ENCODE measurements around the gene SIPA1.
A peak's percentile ranks its signal among the peaks of the same experiment; 100 is the strongest.

Gene SIPA1

DNA sequence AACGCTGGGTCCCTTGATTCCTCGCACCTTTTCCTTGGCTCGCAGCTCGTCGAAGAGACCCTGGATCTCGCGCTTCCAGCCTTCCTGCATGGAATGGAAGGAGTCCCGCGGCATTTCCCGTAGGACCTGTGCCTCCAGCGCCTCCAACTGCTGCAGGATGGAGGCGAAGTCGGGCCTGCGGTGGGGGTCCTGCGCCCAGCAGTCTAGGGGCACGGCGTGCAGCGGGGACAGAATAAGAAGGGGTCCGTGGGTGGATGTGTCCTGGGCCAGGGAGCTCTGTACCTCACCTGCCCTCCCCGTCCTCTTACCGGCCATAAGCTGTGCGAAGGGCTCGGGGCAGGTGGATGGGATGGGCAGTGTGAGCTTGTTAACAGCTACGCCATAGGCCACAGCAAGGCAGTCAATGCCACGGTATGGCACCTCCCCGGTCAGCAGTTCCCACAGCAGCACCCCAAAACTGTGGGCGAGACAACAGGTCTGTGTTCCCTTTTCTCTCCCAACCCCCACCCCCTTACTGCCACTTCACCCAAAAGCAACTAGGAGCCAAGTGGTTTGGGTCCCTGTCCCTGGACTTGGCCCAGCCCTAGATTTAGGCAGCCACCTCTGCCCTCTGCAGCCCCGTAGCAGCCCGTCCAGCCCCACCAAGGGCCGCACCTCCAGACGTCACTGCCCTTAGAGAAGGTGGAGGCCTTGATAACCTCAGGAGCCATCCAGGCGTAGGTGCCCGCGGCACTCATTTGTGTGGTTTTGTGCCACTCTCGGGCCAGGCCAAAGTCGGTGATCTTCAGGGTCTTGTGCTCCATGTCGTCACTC lies 30.1 kb upstream of the SIPA1 start:
- no peak for DNase-seq

DNA sequence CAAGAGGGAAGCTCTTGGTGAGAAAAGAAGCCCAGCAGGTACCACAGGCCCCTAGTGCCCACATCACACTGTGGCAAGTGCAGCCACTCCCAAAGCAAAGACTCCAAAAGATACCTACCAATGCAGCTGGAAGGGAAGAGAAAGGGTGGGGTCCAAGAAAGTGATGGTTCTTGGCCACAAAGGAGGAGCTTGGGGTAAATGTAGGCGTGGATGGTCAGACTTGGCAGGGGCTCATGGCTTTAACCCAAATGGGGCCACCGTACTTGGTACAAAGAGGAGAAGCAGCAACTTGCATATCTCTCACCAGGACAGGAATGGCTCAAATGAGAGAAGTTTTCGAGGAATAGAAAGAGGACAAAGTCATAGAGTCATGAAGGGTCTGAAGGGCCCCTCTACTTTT lies 28.7 kb upstream of the SIPA1 start:
- DNase-seq, result no peak

DNA sequence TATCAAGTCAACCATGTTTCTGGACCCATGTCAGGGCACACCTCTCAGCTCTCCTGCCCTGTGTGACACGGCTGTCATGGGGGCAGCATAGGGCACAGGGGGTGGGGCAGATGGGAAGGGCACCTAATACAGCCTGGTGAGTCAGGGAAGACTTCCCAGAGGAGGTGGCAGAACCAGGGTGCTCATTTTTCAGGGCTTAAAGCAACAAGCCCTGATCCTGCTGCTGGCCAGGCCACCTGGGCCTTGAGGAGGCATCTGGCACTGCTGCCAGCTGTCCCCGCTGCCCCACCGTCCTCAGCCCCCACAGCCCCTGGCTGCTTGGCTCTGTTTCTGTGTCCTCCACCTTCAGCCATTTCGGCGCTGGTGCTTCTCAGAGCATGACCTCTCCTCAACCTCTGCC lies 28.2 kb upstream of the SIPA1 start:
- DNase-seq, result no peak

- no peak for DNase-seq
Measured at GRCh38 chr11:65610404-65610803, 27.5 kb upstream of the SIPA1 start.

DNA sequence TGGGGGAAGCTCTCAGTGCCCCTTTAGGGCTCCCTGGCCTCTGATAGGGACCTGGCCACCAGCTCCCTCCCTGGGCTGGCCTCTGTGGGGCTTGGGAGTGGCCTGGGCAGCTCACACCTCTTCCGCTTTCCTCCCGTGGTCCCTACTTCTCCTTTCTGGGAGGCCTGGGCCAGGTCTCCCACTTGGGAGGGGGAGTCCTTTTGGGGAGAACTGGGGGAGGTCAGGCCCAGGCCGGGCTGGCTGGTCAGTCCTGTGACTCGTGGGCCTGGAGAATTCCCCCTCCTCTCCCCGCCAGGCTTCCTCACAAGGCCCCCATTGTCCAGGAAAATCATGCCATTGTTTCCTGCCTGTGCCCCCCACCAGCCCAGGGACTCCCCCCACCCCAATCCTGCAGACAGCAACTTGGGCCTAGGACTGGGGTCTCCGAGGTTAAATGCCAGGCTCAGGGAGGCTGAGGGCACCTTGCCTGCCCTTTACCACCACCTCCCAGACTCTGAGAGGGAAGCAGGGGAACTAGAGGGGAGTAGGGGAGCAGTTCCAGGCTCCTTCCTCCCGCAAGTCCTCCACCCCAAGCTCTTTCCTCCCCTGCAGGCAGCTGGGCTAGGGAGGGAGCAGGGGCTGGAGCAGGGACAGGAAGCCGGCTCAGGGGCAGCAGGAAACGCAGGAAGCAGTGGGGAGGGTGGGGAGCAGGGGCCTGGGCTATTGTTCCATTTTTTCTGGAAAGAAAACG lies 26.7 kb upstream of the SIPA1 start:
- no peak for DNase-seq

DNA sequence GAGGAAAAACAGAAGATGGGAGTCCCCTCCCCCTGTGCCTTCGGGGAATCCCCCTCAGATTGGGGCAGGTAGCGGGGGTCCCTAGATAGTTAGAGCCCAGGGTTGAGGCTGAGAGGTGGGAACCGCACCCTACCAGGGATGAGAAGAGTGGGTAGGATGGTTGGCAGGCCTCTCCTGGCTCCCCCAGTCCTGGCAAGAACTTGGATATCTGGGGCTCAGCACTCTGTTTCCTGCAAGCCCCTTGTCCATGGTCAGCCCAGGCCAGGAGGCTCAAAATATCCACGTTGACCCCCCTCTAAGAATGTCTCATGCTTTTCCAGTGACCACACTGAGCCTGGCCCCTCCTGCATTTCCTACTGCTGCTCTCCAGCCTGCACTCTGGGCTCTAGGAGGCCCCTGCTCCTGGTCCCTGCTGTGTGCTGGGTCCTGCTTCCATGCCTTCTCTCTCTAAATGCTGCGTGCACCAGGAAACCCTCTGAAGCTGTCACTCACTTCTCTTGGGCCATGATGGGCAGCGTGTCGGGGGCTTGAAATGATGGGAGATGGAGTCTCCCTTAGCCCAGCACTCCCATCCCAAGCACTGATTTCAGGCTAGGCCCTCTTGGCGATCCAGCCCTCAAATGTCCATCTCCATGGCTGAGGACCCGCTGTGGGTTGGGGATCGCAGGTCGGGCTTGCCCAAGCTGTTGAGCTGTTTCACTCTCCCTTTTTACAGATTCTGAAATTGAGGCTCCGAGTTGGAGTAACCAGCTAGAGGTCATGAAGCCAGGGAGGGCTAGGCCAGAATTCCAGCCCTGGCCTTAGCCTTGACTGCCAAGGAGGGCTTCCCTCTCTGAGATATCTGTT lies 25.9 kb upstream of the SIPA1 start:
- no peak for DNase-seq

DNA sequence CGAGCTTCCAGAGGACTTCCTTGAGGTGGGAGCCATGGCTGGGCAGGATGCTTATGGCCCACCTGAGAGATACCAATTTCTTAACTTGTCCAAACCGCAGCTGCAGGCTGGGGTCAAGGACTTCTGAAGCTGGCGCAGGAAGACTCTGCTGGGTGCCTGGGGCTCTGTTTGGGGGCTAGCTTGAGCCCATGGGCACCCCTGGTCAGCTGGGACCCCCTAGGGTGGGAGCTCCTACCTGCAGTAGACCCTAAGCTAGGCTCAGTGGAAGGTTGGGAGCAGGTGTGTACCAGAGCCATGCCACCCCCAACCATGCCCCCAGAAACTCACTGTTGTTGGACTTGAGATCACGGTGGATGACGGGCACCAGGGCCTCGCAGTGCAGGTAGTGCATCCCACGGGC lies 25.2 kb upstream of the SIPA1 start:
- DNase-seq, result no peak

- DNase-seq, result no peak
Measured at GRCh38 chr11:65613091-65613928, 24.6 kb upstream of the SIPA1 start.

- DNase-seq, result peak; percentile 100
Measured at GRCh38 chr11:65615229-65615949, 22.5 kb upstream of the SIPA1 start, which contains the start of gene PCNX3. TSS of gene PCNX3 (plus strand) at chr11:65615776. CDS start at chr11:65616312, 536 bp downstream.

- DNase-seq, result peak; percentile 91
Measured at GRCh38 chr11:65615950-65616574, 21.8 kb upstream of the SIPA1 start.

DNA sequence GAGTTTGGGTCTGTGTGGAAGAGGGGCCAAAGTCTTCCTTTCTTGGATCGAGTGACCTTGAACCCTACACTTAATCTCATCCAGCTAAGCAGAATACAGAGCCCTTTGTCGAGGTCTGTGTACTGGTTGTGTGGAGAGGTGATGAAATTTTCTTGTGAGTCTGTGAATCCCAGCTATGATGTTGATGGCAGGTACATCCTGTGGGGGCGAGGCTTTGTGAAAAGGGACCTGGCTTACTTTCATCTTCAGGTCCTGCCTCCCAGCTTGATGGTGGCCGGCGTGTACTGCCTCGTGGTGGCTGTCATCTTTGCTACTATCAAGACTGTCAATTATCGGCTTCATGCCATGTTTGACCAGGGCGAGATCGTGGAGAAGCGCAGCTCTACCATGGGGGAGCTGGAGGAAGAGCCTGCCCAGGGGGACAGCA lies 21.3 kb upstream of the SIPA1 start:
- no peak for DNase-seq

DNA sequence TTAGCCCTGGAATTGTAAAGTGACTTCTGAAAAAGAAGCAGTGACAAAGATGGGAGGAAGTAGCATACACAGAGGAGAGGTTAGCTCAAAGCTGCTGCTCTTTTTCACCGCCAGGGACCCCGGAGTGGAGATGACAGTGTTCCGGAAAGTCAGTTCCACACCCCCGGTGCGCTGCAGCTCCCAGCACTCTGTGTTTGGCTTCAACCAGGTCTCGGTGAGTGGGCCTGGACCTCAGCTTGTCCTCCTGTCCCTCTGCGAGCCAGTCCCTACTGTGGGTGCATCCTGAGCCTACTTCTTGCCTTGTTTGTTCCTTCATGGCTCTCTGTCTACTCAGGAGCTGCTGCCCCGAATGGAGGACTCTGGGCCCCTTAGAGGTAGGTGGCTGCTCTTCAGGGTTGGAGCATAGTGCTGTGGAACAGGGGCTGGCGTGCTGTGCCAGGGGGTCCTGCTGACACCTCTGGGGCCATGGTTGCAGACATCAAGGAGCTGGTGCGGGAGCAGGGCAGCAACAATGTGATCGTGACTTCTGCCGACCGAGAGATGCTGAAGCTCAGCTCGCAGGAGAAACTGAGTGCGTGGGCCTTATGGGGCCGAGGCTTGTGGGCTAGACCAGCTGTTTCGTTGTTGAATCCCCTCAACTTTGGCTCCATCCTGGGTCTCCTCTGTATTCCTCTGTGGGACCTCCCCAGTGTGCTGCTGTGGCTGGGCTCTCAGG lies 20.6 kb upstream of the SIPA1 start:
- DNase-seq, result no peak

GRCh38 chr11:65617990-65618751 lies 19.7 kb upstream of the SIPA1 start:
- no peak for DNase-seq

DNA sequence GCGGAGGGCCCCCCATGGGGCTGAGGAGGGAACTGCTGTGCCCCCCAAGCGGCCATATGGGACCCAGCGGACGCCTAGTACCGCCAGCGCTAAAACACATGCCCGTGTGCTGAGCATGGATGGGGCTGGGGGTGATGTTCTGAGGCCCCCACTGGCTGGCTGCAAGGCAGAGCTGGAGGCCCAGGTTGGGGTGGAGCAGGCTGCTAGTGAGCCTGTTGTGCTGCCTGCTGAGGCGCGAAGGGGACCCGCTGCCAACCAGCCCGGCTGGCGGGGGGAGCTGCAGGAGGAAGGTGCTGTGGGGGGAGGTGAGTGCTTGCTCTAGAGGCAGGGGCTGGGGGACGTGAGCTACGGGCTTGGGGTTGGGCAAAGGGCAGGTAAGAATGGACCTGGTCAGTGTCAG lies 19.1 kb upstream of the SIPA1 start:
- no peak for DNase-seq

DNA sequence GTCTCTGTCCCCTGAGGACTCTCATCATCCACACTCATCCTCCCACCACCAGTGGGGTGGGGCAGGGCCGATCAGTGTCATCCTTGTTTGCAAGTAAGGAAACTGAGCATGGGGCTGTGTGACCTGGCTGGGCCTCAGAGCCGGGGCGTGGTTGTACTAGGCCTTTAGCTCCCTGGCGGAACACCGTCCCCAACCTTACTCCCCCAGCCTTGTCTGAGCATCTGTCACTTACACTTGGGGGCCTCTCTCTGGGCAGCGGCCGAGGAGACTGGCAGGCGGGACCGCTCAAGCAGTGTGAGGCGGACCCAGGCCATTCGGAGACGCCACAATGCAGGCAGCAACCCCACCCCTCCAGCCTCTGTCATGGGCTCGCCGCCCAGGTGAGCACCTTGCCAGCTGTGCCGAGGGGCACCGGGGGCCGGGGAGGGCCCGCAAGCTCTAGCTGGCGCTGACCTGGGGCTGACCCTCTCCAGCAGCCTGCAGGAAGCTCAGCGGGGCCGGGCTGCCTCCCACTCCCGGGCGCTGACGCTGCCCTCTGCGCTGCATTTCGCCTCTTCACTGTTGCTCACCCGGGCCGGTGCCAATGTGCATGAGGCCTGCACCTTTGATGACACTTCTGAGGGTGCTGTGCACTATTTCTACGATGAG lies 18.5 kb upstream of the SIPA1 start:
- no peak for DNase-seq

DNA sequence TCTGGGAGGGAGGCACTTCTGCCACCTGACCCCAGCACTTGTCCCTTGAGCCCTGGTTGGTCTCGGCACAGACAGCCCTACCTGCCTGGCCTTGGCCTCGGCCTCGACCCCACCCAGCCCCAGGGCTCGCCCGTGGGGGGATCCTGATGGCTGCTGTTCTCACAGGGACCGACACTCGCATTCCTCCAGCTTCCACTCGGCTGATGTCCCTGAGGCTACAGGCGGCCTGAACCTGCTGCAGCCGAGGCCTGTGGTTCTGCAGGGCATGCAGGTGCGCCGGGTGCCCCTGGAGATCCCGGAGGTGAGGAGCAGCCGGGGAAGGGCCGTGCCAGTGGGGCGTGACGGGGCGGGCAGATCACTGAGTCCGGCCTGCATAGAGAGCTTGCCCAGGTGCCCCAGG lies 17.2 kb upstream of the SIPA1 start:
- no peak for DNase-seq

- no peak for DNase-seq
Measured at GRCh38 chr11:65621460-65621859, 16.4 kb upstream of the SIPA1 start.

DNA sequence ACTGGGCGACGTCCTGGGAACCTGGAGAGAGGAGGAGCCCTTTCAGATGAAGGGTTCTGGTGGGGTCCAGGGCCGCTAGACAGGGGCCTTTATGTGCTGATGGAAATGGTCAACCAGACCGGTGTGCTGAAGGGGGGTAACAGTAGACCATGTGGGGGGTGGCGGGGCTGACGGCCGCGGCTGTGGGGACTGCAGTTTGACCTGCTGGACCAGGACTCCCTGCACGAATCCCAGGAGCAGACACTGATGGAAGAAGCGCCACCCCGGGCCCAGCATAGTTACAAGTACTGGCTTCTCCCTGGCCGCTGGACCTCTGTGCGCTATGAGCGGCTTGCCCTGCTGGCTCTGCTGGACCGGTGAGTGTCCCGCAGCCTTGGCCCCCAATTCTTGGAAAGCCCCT lies 15.9 kb upstream of the SIPA1 start:
- DNase-seq, result no peak

DNA sequence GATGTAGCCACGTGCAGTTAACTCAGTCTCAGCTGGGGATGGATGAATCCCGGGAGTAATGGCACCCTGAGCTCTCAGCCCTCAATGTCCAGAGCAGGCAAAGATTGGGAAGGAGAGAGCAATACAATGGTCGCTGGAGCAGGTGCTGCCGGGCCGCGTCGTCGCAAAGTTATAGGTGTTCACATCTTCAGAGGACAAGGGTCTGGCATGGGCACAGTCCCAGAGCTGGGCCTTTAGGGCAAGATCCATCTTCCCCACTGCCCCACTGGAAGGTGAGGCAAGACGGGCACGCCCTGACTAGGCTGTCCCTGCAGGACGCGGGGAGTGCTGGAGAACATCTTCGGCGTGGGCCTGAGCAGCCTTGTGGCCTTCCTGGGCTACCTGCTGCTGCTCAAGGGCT lies 14.7 kb upstream of the SIPA1 start:
- DNase-seq, result no peak

Measured in 8988T (cell line).